HG02938 (cell line): ENCODE results near the gene ERGIC3.

Experiments used
- ATAC-seq: cut with Tn5 transposase; IDR thresholded peaks from one replicate; pipeline ENCODE4 v1.9.1; 2021; ENCODE audit warnings: mild to moderate bottlenecking, moderate library complexity; ENCODE audit not compliant: unreplicated experiment

The ERGIC3 gene

DNA sequence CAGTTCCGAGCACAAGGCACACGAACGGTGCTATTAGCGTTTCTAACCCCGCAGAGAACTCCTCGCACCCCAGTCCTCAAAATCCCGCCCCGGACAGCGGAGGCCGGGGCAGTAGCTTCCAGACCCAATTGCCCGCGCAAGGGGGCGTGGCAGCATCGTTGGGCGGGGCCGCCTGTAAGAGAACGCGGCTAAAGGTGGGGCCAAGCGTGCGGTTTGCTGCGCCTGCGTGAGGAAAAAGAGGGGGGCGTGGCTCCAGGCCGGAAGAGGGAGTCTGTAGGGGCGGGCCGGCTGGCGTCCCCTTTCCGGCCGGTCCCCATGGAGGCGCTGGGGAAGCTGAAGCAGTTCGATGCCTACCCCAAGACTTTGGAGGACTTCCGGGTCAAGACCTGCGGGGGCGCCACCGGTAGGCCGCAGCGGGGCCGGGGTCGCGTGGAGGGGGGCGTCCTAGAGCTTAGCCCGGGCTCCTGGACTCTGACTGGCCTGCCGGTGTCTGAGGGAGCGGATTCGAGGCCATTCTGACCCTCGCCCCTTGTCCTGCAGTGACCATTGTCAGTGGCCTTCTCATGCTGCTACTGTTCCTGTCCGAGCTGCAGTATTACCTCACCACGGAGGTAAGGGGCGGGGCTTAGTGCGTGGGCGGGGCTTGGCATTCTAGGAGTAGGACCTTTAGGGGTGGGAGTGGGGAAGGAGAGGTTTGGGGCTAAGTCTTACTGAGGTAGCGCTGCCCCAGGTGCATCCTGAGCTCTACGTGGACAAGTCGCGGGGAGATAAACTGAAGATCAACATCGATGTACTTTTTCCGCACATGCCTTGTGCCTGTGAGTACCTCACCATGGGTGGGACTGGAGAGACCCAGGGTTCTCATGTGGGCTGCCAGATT is at the start of gene ERGIC3:
Gene ERGIC3, plus strand, starts transcription at position 296 of the 880 bp plus-strand sequence. Its CDS starts 20 bp downstream, at position 316.
- ATAC-seq, result peak; percentile 79

DNA sequence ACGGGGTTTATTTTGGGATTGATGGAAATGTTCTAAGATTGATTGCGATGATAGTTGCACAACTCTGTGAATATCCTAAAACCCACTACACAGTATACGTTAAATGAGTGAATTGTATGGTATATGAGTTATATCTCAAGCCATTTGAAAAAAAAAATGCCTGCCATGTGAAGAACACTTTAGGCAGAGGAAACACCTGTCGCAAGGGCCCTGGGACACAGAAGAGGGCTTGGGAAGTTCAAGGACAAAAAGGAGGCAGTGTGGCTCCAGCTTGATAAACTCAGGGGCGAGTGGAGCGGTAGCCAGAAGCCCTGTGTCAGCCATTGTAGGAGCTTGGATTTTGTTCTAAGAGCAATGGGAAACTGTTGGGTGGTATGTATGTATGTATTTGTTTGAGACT is 49.5 kb upstream of the ERGIC3 start:
- ATAC-seq, result no peak

DNA sequence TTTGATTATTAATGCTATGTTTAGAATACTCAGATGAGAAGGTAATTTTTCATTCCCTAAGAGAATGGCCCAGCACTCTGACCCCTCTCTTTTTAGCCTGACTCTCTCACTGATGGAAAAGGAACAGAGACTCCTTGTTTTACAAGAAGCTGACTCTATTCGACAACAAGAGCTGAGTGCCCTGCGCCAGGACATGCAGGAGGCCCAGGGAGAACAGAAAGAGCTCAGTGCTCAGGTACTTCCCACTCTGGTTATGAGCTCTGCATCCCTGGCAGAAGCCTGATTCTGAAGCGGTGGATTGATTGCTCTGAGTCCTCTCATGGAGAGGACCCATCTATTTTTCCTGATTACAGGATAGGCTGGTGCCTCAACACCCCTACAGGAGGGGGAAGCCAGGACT is 45.4 kb upstream of the ERGIC3 start:
- ATAC-seq, result no peak

DNA sequence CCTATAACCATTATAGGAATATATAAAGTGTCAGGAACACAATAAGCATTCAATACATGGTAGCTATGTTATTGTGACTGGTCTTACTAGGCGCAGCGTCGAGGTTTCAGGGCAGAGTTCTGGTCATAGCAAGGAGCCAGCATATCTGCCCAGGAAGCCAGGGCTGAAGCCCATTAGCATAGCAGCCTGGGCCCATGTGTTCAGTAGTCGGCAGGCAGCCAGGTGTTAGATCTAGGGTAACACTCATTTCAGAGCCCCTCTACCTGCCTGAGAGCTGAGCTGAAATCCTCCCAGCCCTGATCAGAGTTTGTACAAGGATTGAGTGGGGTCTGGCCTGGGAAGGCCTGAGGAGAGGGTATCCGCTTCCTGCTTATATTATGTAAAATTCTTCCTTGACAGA is 44.6 kb upstream of the ERGIC3 start:
- ATAC-seq, result no peak

DNA sequence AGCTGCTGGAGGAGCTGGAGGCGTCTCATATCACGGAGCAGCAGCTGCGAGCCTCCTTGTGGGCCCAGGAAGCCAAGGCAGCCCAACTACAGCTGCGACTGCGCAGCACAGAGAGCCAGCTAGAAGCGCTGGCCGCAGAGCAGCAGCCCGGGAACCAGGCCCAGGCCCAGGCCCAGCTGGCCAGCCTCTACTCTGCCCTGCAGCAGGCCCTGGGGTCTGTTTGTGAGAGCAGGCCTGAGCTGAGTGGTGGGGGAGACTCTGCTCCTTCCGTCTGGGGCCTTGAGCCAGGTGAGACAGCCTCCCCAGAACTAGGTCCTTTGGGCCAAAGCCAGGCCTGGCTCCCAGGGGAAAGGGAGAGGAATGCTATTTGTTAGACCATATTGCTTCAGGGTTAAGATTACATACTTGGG is 44.1 kb upstream of the ERGIC3 start:
- ATAC-seq, result no peak

DNA sequence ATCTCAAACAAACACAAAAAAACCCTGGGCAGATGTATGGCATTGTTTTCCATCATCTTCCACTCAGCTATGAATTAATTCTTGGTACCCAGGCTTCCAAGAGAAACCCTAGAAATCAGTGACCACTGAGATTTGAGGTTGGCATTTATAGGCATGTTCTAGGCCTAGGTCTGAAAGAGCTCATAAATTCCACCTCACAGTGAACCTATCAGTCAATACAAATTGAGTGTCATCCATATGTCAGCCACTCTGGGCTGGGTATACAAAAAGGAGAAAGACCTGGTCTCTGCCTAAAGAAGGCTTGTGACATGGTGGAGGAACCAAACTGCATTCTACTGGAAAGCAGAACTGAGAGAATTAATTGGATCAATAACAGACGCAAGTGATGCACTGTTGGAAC is 42.6 kb upstream of the ERGIC3 start:
- no peak for ATAC-seq

DNA sequence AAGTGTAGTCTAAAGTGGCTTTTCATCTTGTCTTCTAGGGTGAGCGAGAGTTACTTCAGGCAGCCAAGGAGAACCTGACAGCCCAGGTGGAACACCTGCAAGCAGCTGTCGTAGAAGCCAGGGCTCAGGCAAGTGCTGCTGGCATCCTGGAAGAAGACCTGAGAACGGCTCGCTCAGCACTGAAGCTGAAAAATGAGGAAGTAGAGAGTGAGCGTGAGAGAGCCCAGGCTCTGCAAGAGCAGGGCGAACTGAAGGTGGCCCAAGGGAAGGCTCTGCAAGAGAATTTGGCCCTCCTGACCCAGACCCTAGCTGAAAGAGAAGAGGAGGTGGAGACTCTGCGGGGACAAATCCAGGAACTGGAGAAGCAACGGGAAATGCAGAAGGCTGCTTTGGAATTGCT is 39.5 kb upstream of the ERGIC3 start:
- ATAC-seq, result peak; percentile 70

DNA sequence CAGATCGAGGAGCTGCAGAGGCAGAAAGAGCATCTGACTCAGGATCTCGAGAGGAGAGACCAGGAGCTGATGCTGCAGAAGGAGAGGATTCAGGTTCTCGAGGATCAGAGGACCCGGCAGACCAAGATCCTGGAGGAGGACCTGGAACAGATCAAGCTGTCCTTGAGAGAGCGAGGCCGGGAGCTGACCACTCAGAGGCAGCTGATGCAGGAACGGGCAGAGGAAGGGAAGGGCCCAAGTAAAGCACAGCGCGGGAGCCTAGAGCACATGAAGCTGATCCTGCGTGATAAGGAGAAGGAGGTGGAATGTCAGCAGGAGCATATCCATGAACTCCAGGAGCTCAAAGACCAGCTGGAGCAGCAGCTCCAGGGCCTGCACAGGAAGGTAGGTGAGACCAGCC is 38.6 kb upstream of the ERGIC3 start:
- no peak for ATAC-seq

DNA sequence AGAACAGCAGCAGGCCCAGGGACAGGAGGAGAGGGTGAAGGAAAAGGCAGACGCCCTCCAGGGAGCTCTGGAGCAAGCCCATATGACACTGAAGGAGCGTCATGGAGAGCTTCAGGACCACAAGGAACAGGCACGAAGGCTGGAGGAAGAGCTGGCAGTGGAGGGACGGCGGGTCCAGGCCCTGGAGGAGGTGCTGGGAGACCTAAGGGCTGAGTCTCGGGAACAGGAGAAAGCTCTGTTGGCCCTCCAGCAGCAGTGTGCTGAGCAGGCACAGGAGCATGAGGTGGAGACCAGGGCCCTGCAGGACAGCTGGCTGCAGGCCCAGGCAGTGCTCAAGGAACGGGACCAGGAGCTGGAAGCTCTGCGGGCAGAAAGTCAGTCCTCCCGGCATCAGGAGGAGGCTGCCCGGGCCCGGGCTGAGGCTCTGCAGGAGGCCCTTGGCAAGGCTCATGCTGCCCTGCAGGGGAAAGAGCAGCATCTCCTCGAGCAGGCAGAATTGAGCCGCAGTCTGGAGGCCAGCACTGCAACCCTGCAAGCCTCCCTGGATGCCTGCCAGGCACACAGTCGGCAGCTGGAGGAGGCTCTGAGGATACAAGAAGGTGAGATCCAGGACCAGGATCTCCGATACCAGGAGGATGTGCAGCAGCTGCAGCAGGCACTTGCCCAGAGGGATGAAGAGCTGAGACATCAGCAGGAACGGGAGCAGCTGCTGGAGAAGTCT is 37.9 kb upstream of the ERGIC3 start:
- ATAC-seq, result no peak

DNA sequence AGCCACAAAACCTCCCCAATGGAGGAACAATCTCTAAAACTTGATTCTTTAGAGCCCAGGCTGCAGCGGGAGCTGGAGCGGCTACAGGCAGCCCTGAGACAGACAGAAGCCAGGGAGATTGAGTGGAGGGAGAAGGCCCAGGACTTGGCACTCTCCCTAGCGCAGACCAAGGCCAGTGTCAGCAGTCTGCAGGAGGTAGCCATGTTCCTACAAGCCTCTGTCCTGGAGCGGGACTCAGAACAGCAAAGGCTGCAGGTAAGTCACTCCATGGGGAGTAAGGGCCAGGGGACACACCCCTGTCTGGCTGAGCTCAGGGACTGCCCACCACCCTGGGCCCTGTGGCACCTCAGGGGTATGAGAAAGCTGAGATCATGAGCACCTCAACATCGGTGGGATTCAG is 37.1 kb upstream of the ERGIC3 start:
- ATAC-seq, result no peak

DNA sequence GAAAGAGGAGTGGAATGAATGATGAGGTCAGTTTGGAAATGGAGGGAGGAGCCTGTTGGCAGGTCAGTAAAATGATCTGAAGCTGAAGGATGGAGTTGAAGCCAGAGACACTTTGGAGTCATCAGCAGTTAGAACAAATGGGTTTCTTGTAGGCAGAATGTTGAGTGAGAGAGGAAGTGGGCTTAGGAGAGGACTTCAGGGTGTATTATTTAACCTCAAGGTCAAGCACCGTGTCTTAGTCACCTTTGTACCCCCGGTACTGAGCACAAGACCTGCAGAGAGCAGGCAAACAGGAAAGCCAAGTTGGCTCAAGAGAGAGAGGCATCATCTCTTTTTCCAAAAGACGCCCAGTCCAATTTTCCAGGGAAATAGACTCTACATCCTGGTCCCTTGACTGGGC is 35.7 kb upstream of the ERGIC3 start:
- no peak for ATAC-seq

DNA sequence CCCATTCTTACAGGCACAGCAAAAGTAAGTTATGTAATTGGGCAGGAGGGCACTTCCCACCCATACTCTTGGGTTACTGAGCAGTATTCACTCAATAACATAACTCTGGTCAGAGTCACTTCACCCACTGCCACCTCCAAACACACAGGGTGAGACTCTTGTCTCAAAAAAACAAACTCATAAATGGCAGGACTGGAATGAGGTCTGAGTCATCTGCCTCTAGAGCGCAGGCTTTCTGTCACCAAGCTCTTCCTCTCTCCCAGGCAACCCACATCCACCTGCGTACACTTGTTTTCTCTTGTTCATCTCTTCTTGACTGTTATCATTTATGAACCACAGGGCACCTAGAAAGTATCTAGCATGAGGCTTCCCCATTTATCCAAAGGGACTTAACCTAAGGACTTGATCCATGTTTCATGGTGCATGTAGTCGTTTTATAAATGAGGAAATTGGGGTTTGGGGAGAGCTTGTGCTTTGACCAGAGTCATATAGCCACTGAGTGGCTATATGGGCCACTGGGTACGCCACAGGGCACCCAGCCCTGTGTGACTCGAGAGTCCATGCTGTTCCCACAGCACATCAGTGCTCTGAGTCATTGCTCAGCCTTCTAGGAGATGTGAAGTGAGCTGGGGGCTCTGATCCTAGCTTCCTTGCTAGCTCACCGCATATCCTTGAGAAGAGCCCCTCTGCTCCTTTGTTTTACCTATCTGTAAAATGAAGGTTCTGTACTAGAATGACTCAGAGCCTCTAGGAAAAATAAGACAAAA is 34.8 kb upstream of the ERGIC3 start:
- no peak for ATAC-seq

DNA sequence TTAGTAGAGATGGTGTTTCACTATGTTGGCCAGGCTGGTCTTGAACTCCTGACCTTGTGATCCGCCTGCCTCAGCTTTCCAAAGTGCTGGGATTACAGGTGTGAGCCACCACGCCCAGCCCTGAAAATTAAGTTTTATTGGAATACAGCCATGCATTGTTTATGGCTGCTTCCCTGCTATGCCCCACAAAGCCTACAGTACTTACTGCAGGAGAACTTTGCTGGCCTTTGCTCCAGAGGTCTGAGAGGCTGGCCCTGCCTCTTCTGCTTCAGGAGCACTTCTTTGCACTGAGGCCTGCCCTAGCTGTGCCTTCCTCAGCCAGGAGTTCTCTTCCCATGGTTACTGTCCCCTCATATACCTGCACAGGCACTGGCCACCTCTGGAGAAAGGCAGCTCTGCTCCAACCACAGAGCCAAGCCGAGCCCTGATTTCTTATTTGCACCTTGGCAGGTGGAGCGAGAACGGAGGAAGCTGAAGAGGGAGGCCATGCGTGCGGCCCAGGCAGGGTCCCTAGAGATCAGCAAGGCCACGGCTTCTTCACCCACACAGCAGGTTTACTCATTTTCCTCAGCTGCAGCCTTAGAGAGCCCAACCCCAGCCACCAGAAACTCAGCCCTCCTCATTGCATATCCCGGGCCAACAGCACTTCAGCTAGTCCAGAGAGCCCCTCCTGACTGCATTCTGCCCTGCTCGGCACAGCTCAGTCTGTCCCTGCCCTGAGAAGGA is 33.2 kb upstream of the ERGIC3 start:
- no peak for ATAC-seq

DNA sequence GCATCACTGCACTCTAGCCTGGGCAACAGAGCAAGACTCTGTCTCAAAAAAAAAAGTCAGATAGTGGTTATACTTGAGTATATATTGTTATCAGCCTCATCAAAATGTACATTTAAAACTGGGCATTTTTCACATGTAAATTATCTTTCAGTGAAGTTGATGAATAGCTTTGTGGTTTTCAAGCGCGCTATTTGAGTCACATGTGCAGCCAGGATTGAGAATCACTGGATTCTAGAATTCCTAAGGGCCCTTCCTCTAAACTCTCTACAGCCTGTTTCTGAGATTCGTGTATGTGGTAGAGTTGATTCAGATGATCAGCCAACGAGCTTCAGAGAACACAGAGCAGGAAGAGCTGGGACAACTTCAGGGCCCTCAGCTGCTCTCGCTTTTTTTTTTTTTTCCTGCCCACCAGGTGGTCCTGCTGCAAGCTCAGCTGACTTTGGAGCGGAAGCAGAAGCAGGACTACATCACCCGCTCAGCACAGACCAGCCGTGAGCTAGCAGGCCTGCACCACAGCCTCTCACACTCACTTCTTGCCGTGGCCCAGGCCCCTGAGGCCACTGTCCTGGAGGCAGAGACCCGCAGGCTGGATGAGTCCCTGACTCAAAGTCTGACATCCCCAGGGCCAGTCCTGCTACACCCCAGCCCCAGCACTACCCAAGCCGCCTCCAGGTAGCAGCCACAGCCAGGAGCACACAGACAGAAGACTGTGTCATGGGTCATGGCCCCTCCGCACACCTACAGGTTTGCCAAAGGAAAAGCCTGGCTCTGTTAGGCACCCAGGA is 30.7 kb upstream of the ERGIC3 start:
- no peak for ATAC-seq

DNA sequence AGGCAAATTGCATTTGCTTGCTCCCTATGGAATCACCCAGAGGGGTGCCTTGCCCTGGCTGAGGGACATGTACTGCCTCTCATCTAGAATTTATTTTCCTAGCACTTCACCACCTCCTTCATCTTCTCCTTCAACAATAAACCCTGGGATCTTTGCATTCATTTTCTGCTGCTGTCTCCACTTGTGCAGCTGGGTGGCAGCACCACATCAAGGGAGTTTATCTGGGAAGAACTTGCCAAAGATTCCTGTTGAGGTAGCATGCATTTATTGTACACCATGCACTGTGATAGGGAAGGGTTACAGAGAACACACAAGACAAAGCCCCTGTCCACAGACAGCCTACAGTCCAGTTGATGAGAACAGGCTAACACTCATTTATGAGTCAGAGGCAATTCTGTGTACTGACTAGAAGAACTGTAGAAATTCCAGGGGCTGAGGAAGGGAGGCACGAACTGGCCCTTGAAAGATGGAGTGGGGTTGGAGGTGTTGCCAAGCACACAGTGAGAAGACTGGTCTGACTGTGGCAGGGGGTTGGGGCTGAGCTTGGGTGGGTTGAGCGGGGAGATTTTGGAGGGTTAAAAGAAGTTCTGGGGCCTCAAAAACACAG is 30.0 kb upstream of the ERGIC3 start:
- no peak for ATAC-seq

DNA sequence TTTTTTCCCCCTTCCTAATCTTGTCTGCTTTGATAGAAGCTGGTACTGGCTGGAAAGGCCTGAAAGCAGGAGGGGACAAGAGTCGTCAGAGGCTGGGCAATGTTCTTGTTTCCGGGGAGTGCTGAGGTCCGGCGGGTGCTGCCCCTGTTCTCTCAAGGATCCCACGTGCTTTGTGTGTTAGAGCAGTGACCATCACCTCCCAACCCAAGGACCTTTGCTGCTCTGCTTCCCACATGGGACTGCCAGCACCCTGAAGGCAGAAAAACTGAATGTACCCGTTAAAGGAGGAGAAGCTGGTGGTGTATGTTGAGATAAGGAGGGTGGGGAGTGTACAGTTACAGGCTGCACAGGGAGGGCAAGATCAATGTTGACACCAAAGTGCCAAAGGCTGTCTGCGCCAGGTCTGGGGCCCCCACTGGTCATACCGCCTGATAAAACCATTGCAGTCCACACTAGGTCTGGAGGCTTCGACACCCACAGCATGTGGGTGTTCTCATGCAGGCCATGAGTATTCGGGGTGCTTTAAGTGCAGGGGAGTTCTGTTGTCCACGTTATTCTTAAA is 27.4 kb upstream of the ERGIC3 start:
- ATAC-seq, result no peak

DNA sequence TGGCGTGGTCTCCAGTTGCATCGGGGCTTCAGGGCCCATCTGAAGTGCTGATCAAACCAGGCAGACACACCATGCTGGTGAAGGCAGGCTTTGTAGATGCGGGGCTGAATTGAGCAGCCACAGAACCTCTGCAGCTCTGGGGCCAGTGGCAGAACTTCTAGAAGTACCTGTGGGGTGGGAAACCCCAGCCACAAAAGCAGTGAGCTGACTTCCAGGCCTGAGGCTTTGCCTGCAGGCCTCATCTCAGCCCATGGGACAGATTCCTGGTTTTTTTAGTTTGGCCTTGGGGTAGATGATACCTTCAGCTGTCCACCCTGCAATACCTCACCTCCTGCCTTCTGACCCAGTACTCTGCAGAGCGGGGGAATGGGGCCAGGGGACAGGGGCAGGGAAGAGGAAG is 26.5 kb upstream of the ERGIC3 start:
- no peak for ATAC-seq

DNA sequence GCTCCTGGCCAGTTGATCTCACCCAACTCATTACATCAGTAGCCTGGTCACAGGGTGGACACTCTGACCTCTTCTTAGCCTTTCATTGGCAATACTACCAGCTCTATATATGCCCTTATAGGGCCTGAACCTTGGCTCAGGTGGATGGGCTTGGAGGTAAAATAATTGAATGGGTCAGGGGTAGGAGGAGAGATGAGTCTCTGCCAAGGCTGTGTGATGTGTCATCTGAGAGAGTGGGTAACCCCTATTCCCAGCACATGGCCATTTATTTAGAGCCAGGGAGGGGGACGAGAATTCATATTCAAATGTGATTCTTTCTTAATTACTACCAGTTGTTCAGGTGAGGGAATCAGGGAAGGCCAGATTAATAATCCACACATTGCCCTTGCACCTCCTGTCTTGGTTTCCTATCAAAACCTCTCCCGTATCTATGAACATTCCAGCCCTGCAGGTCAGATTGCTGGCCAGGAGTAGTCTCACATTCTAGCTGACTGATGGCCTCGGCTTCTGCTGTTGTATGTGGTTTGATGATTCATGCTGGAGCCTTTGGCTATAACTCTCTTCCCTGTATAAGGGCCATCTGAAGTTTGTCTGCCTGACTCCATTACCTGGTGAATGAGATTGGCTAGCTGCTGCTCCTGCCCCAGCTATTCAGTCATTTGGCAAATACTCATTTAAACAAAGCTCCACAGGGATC is 25.8 kb upstream of the ERGIC3 start:
- no peak for ATAC-seq

DNA sequence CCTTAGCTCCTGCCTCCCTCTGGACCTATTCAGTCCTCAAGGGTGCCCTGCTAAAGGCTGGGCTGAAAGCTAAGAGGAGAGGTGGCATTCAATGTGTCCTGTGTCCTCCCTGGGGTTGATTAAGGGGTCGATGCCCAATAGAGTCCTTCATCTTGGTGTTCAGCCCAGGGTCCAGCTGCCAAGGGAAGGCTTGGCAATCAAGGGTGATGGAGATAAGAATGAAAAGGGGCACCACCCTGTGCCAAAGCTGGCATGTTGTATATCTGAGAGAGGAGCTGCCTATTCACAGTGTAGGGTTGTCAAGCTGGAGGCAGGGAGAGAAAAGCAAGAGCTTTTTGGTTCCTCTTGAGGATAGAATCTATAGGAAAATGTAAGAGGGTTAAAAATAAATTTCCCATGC is 24.8 kb upstream of the ERGIC3 start:
- no peak for ATAC-seq
